ENCODE data around the gene NHLH1.

- no peak for TF ChIP-seq GATA3 (IDR thresholded peaks at IDR 0.05; ENCODE audit: low read depth, low read length)
- TF ChIP-seq GATA2 (IDR thresholded peaks at IDR 0.05; ENCODE audit: low read depth, low read length): no peak
These were observed 4.9 kb downstream of the NHLH1 start for GRCh38 chr1:160371756-160372155.

All from SH-SY5Y (cell line).